Neuronal stem cell (in vitro differentiated cells): ENCODE measurements around the gene DUOXA2.
A peak's percentile ranks its signal among the peaks of the same experiment; 100 is the strongest.

Experiments used
- DNase-seq: peaks from one replicate; pipeline ENCODE4 v3.0.0-alpha.2; 2013; ENCODE audit warnings: low spot score
- H2AFZ ChIP-seq: one replicate; pipeline ENCODE4 v1.6.1; 2013; ENCODE audit warnings: mild to moderate bottlenecking, low read length, inconsistent platforms
- H2AK5ac ChIP-seq: 2 replicates; pipeline ENCODE4 v1.6.1; 2013; ENCODE audit warnings: low read depth, mild to moderate bottlenecking, inconsistent platforms, low read length, moderate library complexity, mixed read lengths
- H2BK120ac ChIP-seq: 2 replicates; pipeline ENCODE4 v1.6.1; 2013; ENCODE audit warnings: low read depth, mild to moderate bottlenecking, inconsistent platforms, low read length, moderate library complexity, mixed read lengths
- H2BK12ac ChIP-seq: one replicate; pipeline ENCODE4 v1.6.1; 2013; ENCODE audit warnings: low read length, inconsistent platforms
- H2BK15ac ChIP-seq: 2 replicates; pipeline ENCODE4 v1.6.1; 2013; ENCODE audit warnings: mild to moderate bottlenecking, low read length, inconsistent platforms, mixed read lengths
- H2BK5ac ChIP-seq: one replicate; pipeline ENCODE4 v1.6.1; 2013; ENCODE audit warnings: inconsistent platforms, mild to moderate bottlenecking, low read length, moderate library complexity
- H3K14ac ChIP-seq: one replicate; pipeline ENCODE4 v1.6.1; 2013; ENCODE audit warnings: low read length, inconsistent platforms
- H3K18ac ChIP-seq: 2 replicates; pipeline ENCODE4 v1.6.1; 2013; ENCODE audit warnings: low read length, inconsistent platforms
- H3K23ac ChIP-seq: 2 replicates; pipeline ENCODE4 v1.6.1; 2013; ENCODE audit warnings: low read depth, mild to moderate bottlenecking, mixed read lengths, low read length, inconsistent platforms; ENCODE audit not compliant: poor library complexity
- H3K27ac ChIP-seq: replicated peaks from 3 replicates; pipeline ENCODE4 v1.5.1; 2013; ENCODE audit warnings: low read length, inconsistent platforms
- H3K27me3 ChIP-seq, 3 experiments: 2 replicates each; pipeline ENCODE4 v1.6.1; 2013; ENCODE audit warnings: low read length in 3 of 3, mild to moderate bottlenecking in 2 of 3, inconsistent platforms in 1 of 3, low read depth in 1 of 3, mixed read lengths in 1 of 3, moderate library complexity in 1 of 3; ENCODE audit not compliant: control insufficient read depth in 3 of 3, insufficient read depth in 3 of 3
- H3K36me3 ChIP-seq, 2 donors: replicated peaks in 1 of 2; 2 replicates each; pipeline ENCODE4 v1.6.1; 2013; ENCODE audit warnings: low read length in 2 of 2; ENCODE audit not compliant: control insufficient read depth in 2 of 2, insufficient read depth in 2 of 2
- H3K4ac ChIP-seq: 2 replicates; pipeline ENCODE4 v1.6.1; 2013; ENCODE audit warnings: inconsistent platforms, mild to moderate bottlenecking, low read length, moderate library complexity
- H3K4me1 ChIP-seq, 2 donors: 1 replicate in 1 of 2; 2 replicates in 1 of 2; pipeline ENCODE4 v1.6.1; 2013; ENCODE audit warnings: low read length in 2 of 2, low read depth in 1 of 2; ENCODE audit not compliant: control insufficient read depth in 2 of 2, insufficient read depth in 1 of 2
- H3K4me2 ChIP-seq: one replicate; pipeline ENCODE4 v1.6.1; 2013; ENCODE audit warnings: mild to moderate bottlenecking, low read length, inconsistent platforms; ENCODE audit not compliant: insufficient read depth, poor library complexity, severe bottlenecking
- H3K4me3 ChIP-seq, 2 donors: 2 replicates each; pipeline ENCODE4 v1.5.1; 2013; ENCODE audit warnings: low read length in 2 of 2, mild to moderate bottlenecking in 2 of 2, inconsistent platforms in 1 of 2, moderate library complexity in 1 of 2
- H3K79me1 ChIP-seq: one replicate; pipeline ENCODE4 v1.6.1; 2013; ENCODE audit warnings: low read depth, mild to moderate bottlenecking, inconsistent platforms, low read length, moderate library complexity
- H3K9ac ChIP-seq: one replicate; pipeline ENCODE4 v1.6.1; 2013; ENCODE audit warnings: mild to moderate bottlenecking, low read depth, low read length, inconsistent platforms; ENCODE audit not compliant: poor library complexity
- H3K9me3 ChIP-seq, 2 donors: replicated peaks in 1 of 2; 2 replicates each; pipeline versions ENCODE3 to v1.6.1; 2013; ENCODE audit warnings: low read length in 2 of 2, mild to moderate bottlenecking in 2 of 2, inconsistent platforms in 1 of 2, low read depth in 1 of 2, mixed read lengths in 1 of 2, moderate library complexity in 1 of 2; ENCODE audit not compliant: control insufficient read depth in 2 of 2, insufficient read depth in 1 of 2
- H4K8ac ChIP-seq: one replicate; pipeline ENCODE4 v1.6.1; 2013; ENCODE audit warnings: low read depth, mild to moderate bottlenecking, inconsistent platforms, low read length, moderate library complexity
- H4K91ac ChIP-seq: one replicate; pipeline ENCODE4 v1.6.1; 2013; ENCODE audit warnings: low read length, low read depth, mild to moderate bottlenecking, inconsistent platforms; ENCODE audit not compliant: poor library complexity
- WGBS, 2 donors: extraction: QIAGEN DNeasy Blood & Tissue Kit; methylation state at CpG; one replicate each; pipeline ENCODE4 v1.1.7; 2013; ENCODE audit warnings: missing lambda C conversion rate in 2 of 2, mixed read lengths in 1 of 2; ENCODE audit not compliant: insufficient read length in 2 of 2, insufficient replicate concordance in 1 of 2; ENCODE audit errors: extremely low coverage in 2 of 2; 5-methylcytosine and 5-hydroxymethylcytosine counted together

The DUOXA2 gene

GRCh38 chr15:45091576-45091975, 22.6 kb upstream of the DUOXA2 start:
- no peak overlapping the region for H3K4me2 ChIP-seq
- H3K9ac ChIP-seq, result no peak overlapping the region
- H2BK12ac ChIP-seq, result no peak overlapping the region
- no peak for DNase-seq
- H3K23ac ChIP-seq, result no peak overlapping the region
- no peaks in the 10 kb centered on the region for H3K9me3 ChIP-seq
- H3K36me3 ChIP-seq, result no peaks in the 10 kb centered on the region
- H4K91ac ChIP-seq, result no peak overlapping the region
- H3K4me3 ChIP-seq, result no peak overlapping the region
- no peaks in the 10 kb centered on the region for H3K79me1 ChIP-seq
- no peak overlapping the region for H2BK120ac ChIP-seq
- WGBS, 2 donors, result no CpG with 5 or more reads among the region's 2 CpGs
- H2BK5ac ChIP-seq, result no peak overlapping the region
- H3K27ac ChIP-seq, result no peak overlapping the region
- no peak overlapping the region for H2BK15ac ChIP-seq
- H3K4me1 ChIP-seq, result no peaks in the 10 kb centered on the region
- H3K14ac ChIP-seq, result no peak overlapping the region
- H2AK5ac ChIP-seq, result no peak overlapping the region
- H2AFZ ChIP-seq, result no peak overlapping the region
- peaks cover 0 to 68% (median 0%) of the 10 kb centered on the region in 3 experiments for H3K27me3 ChIP-seq
- H4K8ac ChIP-seq, result no peak overlapping the region
- H3K18ac ChIP-seq, result no peak overlapping the region
- no peak overlapping the region for H3K4ac ChIP-seq

- Histone ChIP-seq H4K8ac (no peak overlapping the region), H2AFZ (no peak overlapping the region), H3K27me3 (peaks cover 0 to 75% (median 0%) of the 10 kb centered on the region in 3 experiments), H4K91ac (no peak overlapping the region), H3K9ac (no peak overlapping the region), H3K79me1 (no peaks in the 10 kb centered on the region), H2BK120ac (no peak overlapping the region), H3K4me3 (no peak overlapping the region), H3K4me1 (no peaks in the 10 kb centered on the region), H3K27ac (no peak overlapping the region), H2BK12ac (no peak overlapping the region), H3K14ac (no peak overlapping the region), H2BK15ac (no peak overlapping the region), H2BK5ac (no peak overlapping the region), H3K9me3 (peaks cover 0 to 2% of the 10 kb centered on the region in 2 donors), H3K18ac (no peak overlapping the region), H3K36me3 (no peaks in the 10 kb centered on the region), H3K4me2 (no peak overlapping the region), H3K23ac (no peak overlapping the region), H3K4ac (no peak overlapping the region), H2AK5ac (no peak overlapping the region)
- no CpG with 5 or more reads among the region's 4 CpGs for WGBS, 2 donors
- no peak for DNase-seq
Measured at GRCh38 chr15:45093013-45093412, 21.1 kb upstream of the DUOXA2 start.

GRCh38 chr15:45093622-45094357, 20.3 kb upstream of the DUOXA2 start:
- no peak overlapping the region for H3K4me2 ChIP-seq
- H3K27ac ChIP-seq, result no peak overlapping the region
- H3K9me3 ChIP-seq, result peaks cover 0 to 2% of the 10 kb centered on the region in 2 donors
- no peak overlapping the region for H2BK5ac ChIP-seq
- H3K4me3 ChIP-seq, result no peak overlapping the region
- peak overlapping the region; percentile 32 for H3K9ac ChIP-seq
- no peak overlapping the region for H2AK5ac ChIP-seq
- H2BK15ac ChIP-seq, result no peak overlapping the region
- no peak overlapping the region for H4K91ac ChIP-seq
- H2BK120ac ChIP-seq, result no peak overlapping the region
- H3K4ac ChIP-seq, result no peak overlapping the region
- no peak overlapping the region for H2AFZ ChIP-seq
- peak overlapping the region; percentile 45 for H3K23ac ChIP-seq
- no peak overlapping the region for H3K14ac ChIP-seq
- peaks cover 0 to 72% (median 0%) of the 10 kb centered on the region in 3 experiments for H3K27me3 ChIP-seq
- no peak overlapping the region for H4K8ac ChIP-seq
- H3K18ac ChIP-seq, result peak overlapping the region; percentile 29
- H3K4me1 ChIP-seq, result no peaks in the 10 kb centered on the region
- H3K36me3 ChIP-seq, result no peaks in the 10 kb centered on the region
- no peak overlapping the region for H2BK12ac ChIP-seq
- H3K79me1 ChIP-seq, result no peaks in the 10 kb centered on the region
- WGBS, 2 donors, result no CpG with 5 or more reads among the region's 11 CpGs
- no peak for DNase-seq

- no CpG with 5 or more reads among the region's 9 CpGs for WGBS, 2 donors
- no peak overlapping the region for H3K4me3 ChIP-seq
- H3K36me3 ChIP-seq, result no peaks in the 10 kb centered on the region
- H2BK12ac ChIP-seq, result no peak overlapping the region
- no peak overlapping the region for H2BK15ac ChIP-seq
- H4K8ac ChIP-seq, result no peak overlapping the region
- peaks cover 0 to 66% (median 0%) of the 10 kb centered on the region in 3 experiments for H3K27me3 ChIP-seq
- H3K27ac ChIP-seq, result no peak overlapping the region
- H4K91ac ChIP-seq, result no peak overlapping the region
- no peak overlapping the region for H2BK120ac ChIP-seq
- peak overlapping the region; percentile 45 for H3K23ac ChIP-seq
- H3K14ac ChIP-seq, result no peak overlapping the region
- no peaks in the 10 kb centered on the region for H3K79me1 ChIP-seq
- peaks cover 0 to 2% of the 10 kb centered on the region in 2 donors for H3K9me3 ChIP-seq
- H3K18ac ChIP-seq, result peak overlapping the region; percentile 29
- no peak overlapping the region for H2AFZ ChIP-seq
- H2AK5ac ChIP-seq, result no peak overlapping the region
- H3K9ac ChIP-seq, result peak overlapping the region; percentile 32
- H2BK5ac ChIP-seq, result no peak overlapping the region
- DNase-seq, result no peak
- H3K4me2 ChIP-seq, result no peak overlapping the region
- no peak overlapping the region for H3K4ac ChIP-seq
- no peaks in the 10 kb centered on the region for H3K4me1 ChIP-seq
Measured at GRCh38 chr15:45094358-45094730, 19.8 kb upstream of the DUOXA2 start.
